Astrocyte (in vitro differentiated cells and primary cell): ENCODE results near the gene DNAJC18. TPM values are rescaled to one million over a fixed set of nuclear protein-coding genes. Genes with fewer than 3 reads are reported as not detected.

Experiments
- DNase-seq: peaks from one replicate; pipeline ENCODE4 v3.0.0-alpha.2; 2010; ENCODE audit warnings: low read depth
- FAIRE-seq: peaks from 2 replicates; lab custom pipeline; 2011; peaks lifted over from hg19 to GRCh38; lab: Jason Lieb, UNC
- H2AFZ ChIP-seq: 2 replicates; pipeline ENCODE4 v1.6.0; 2012; ENCODE audit warnings: low read depth, low read length, inconsistent platforms
- H3K27ac ChIP-seq: 2 replicates; pipeline ENCODE4 v1.5.1; 2011; ENCODE audit warnings: low read depth, low read length, inconsistent platforms
- H3K27me3 ChIP-seq: 2 replicates; pipeline ENCODE4 v1.6.0; 2011; ENCODE audit warnings: low read length, inconsistent platforms; ENCODE audit not compliant: insufficient read depth
- H3K36me3 ChIP-seq: 2 replicates; pipeline ENCODE4 v1.5.1; 2011; ENCODE audit warnings: low read length, inconsistent platforms; ENCODE audit not compliant: insufficient read depth
- H3K4me1 ChIP-seq: 2 replicates; pipeline ENCODE4 v1.5.1; 2011; ENCODE audit warnings: low read length, inconsistent platforms; ENCODE audit not compliant: insufficient read depth
- H3K4me2 ChIP-seq: 2 replicates; pipeline ENCODE4 v1.6.0; 2012; ENCODE audit warnings: low read length, inconsistent platforms
- H3K4me3 ChIP-seq: 2 replicates; pipeline ENCODE4 v1.5.1; 2011; ENCODE audit warnings: low read depth, mild to moderate bottlenecking, low read length, inconsistent platforms; ENCODE audit not compliant: insufficient read depth
- H3K79me2 ChIP-seq: 2 replicates; pipeline ENCODE4 v1.6.0; 2012; ENCODE audit warnings: mild to moderate bottlenecking, low read length, inconsistent platforms; ENCODE audit not compliant: insufficient read depth
- H3K9ac ChIP-seq: 2 replicates; pipeline ENCODE4 v1.6.0; 2012; ENCODE audit warnings: mild to moderate bottlenecking, low read length, inconsistent platforms
- H3K9me3 ChIP-seq: 2 replicates; pipeline ENCODE4 v1.5.1; 2012; ENCODE audit warnings: low read depth, mild to moderate bottlenecking, low read length, inconsistent platforms; ENCODE audit not compliant: insufficient read depth
- H4K20me1 ChIP-seq: 2 replicates; pipeline ENCODE4 v1.6.0; 2012; ENCODE audit warnings: low read length, inconsistent platforms; ENCODE audit not compliant: insufficient read depth
- H3K27ac Mint-ChIP-seq: one replicate; pipeline ENCODE4 v1.8.0; 2021; ENCODE audit warnings: mild to moderate bottlenecking, mixed read lengths; ENCODE audit not compliant: unreplicated experiment
- H3K27me3 Mint-ChIP-seq: one replicate; pipeline ENCODE4 v1.8.0; 2021; ENCODE audit warnings: low read depth, mixed read lengths; ENCODE audit not compliant: unreplicated experiment
- H3K36me3 Mint-ChIP-seq: one replicate; pipeline ENCODE4 v1.8.0; 2021; ENCODE audit warnings: low read depth, mixed read lengths; ENCODE audit not compliant: unreplicated experiment
- H3K4me1 Mint-ChIP-seq: one replicate; pipeline ENCODE4 v1.8.0; 2021; ENCODE audit warnings: low read depth, mixed read lengths; ENCODE audit not compliant: unreplicated experiment
- H3K4me3 Mint-ChIP-seq: one replicate; pipeline ENCODE4 v1.8.0; 2021; ENCODE audit warnings: mild to moderate bottlenecking, moderate library complexity, mixed read lengths; ENCODE audit not compliant: unreplicated experiment
- H3K9me3 Mint-ChIP-seq: one replicate; pipeline ENCODE4 v1.8.0; 2021; ENCODE audit warnings: mild to moderate bottlenecking, mixed read lengths; ENCODE audit not compliant: unreplicated experiment
- EZH2 ChIP-seq: IDR thresholded peaks from 2 replicates; pipeline ENCODE4 v1.6.1; 2012; ENCODE audit warnings: mild to moderate bottlenecking, low read length, inconsistent platforms; ENCODE audit not compliant: insufficient read depth
- total RNA-seq: library from RNA; stranded (reverse); gene quantifications from 2 replicates; pipeline ENCODE4 v1.2.1, GENCODE V29; 2021
- TF ChIP-seq, protein P1 (sequence below): IDR thresholded peaks from 2 replicates; pipeline ENCODE4 v1.5.1; 2011; ENCODE audit warnings: low read depth, mild to moderate bottlenecking, inconsistent platforms, low read length, moderate library complexity; ENCODE audit not compliant: insufficient read depth

DNAJC18 gene
- total RNA-seq, 1 donor from 2014 or later: 18.8 TPM

DNA sequence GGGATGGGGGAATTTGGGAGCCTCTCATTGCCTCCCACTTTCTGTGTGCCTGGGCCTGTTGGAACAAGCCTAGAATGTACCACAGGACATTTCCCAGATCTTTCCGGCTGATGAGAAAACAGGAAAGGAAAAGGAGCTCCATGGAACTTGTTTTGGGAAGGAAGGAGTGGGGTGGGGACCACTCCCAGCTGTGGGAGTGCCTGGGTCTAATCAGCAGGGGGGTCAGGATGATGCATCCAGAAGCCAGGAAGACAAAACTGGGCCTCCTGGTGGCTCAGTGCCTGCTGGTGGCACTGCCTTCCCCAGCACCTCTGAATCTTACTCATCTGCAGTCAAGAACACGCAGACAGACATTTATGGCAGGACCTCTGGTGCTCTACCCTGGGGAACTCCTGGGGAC, 34.2 kb upstream of the DNAJC18 start:
- TF ChIP-seq, protein P1, sequence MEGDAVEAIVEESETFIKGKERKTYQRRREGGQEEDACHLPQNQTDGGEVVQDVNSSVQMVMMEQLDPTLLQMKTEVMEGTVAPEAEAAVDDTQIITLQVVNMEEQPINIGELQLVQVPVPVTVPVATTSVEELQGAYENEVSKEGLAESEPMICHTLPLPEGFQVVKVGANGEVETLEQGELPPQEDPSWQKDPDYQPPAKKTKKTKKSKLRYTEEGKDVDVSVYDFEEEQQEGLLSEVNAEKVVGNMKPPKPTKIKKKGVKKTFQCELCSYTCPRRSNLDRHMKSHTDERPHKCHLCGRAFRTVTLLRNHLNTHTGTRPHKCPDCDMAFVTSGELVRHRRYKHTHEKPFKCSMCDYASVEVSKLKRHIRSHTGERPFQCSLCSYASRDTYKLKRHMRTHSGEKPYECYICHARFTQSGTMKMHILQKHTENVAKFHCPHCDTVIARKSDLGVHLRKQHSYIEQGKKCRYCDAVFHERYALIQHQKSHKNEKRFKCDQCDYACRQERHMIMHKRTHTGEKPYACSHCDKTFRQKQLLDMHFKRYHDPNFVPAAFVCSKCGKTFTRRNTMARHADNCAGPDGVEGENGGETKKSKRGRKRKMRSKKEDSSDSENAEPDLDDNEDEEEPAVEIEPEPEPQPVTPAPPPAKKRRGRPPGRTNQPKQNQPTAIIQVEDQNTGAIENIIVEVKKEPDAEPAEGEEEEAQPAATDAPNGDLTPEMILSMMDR: no peak
- TF ChIP-seq EZH2: no peak
- FAIRE-seq (no peak), DNase-seq (no peak)
- Histone ChIP-seq H3K4me1 (peaks cover 4% of the 10 kb centered on the region), H3K4me2 (no peak overlapping the region), H3K4me3 (no peak overlapping the region), H3K9ac (no peak overlapping the region), H3K9me3 (no peaks in the 10 kb centered on the region), H3K36me3 (peaks cover 6% of the 10 kb centered on the region), H3K27me3 (no peaks in the 10 kb centered on the region), H3K27ac (no peak overlapping the region), H2AFZ (no peak overlapping the region), H3K79me2 (no peaks in the 10 kb centered on the region), H4K20me1 (no peaks in the 10 kb centered on the region)
- Mint-ChIP-seq H3K4me1 (peaks cover 13% of the 10 kb centered on the region), H3K36me3 (no peaks in the 10 kb centered on the region), H3K9me3 (no peaks in the 10 kb centered on the region), H3K27me3 (peaks cover 45% of the 10 kb centered on the region), H3K27ac (peak overlapping the region; percentile 41), H3K4me3 (no peak overlapping the region)

DNA sequence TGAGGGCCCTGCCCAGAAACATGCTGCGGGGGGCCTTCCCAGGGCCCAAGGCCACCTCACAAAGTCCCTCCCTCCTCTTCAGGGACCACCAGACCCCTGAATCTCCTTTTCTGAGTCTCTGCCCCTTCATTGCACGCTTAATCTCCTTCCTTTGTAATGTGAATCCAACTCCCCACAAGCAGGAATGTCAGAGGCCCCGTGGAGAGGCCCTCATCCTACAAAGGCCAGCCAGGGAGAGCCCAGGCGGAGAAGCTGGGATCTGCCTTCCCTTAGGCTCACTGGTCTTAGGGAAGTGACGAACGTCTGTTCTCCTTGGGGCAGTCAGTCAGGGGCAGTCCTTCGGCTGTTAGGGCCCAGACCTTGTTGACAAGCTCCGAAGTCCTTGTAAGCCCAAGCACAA, 33.8 kb upstream of the DNAJC18 start:
- H3K27me3 ChIP-seq: no peaks in the 10 kb centered on the region
- no peak overlapping the region for H3K9ac ChIP-seq
- FAIRE-seq (no peak), DNase-seq (no peak)
- H3K27ac Mint-ChIP-seq: peak overlapping the region; percentile 53
- no peak overlapping the region for H3K4me2 ChIP-seq
- H4K20me1 ChIP-seq: no peaks in the 10 kb centered on the region
- no peak overlapping the region for H3K4me3 Mint-ChIP-seq
- no peaks in the 10 kb centered on the region for H3K9me3 Mint-ChIP-seq
- TF ChIP-seq, protein P1: no peak
- TF ChIP-seq EZH2: no peak
- no peak overlapping the region for H3K27ac ChIP-seq
- no peak overlapping the region for H2AFZ ChIP-seq
- no peaks in the 10 kb centered on the region for H3K9me3 ChIP-seq
- H3K4me3 ChIP-seq: no peak overlapping the region
- H3K36me3 Mint-ChIP-seq: no peaks in the 10 kb centered on the region
- peaks cover 6% of the 10 kb centered on the region for H3K36me3 ChIP-seq
- no peaks in the 10 kb centered on the region for H3K79me2 ChIP-seq
- peaks cover 17% of the 10 kb centered on the region for H3K4me1 Mint-ChIP-seq
- peaks cover 41% of the 10 kb centered on the region for H3K27me3 Mint-ChIP-seq
- peaks cover 4% of the 10 kb centered on the region for H3K4me1 ChIP-seq

DNA sequence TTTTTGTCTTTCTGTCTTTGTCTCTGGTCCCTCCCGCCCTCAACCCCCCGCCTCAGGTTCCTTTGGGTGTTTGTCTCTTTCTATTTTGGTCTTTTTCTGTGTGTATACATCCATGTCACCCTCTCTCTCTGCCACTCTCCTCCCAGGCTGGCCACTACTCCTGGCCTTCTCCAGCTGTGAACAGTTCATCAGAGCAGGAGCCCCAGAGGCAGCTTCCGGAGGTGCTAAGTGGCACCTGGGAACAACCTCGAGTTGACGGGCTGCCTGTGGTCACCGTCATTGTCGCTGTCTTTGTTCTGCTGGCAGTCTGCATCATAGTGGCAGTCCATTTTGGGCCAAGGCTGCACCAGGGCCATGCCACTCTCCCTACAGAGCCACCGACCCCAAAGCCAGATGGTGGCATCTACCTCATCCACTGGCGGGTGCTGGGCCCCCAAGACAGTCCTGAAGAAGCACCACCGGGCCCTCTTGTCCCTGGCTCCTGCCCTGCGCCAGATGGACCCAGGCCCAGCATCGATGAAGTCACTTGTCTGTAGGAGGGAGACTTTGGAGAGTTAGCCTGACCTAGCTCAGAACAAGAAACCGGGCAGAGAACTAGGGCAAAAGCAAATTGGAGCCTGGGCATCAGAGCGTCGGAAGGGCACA, 33.2 kb upstream of the DNAJC18 start:
- H2AFZ ChIP-seq: no peak overlapping the region
- no peak overlapping the region for H3K4me3 ChIP-seq
- DNase-seq: no peak
- Mint-ChIP-seq H3K36me3 (no peaks in the 10 kb centered on the region), H3K4me3 (no peak overlapping the region), H3K27ac (no peak overlapping the region), H3K9me3 (no peaks in the 10 kb centered on the region), H3K4me1 (peaks cover 17% of the 10 kb centered on the region), H3K27me3 (peaks cover 35% of the 10 kb centered on the region)
- TF ChIP-seq EZH2: no peak
- TF ChIP-seq, protein P1: no peak
- no peak overlapping the region for H3K27ac ChIP-seq
- FAIRE-seq: no peak
- no peak overlapping the region for H3K9ac ChIP-seq
- H3K4me1 ChIP-seq: peaks cover 4% of the 10 kb centered on the region
- no peaks in the 10 kb centered on the region for H4K20me1 ChIP-seq
- no peaks in the 10 kb centered on the region for H3K9me3 ChIP-seq
- H3K4me2 ChIP-seq: no peak overlapping the region
- H3K27me3 ChIP-seq: no peaks in the 10 kb centered on the region
- no peaks in the 10 kb centered on the region for H3K79me2 ChIP-seq
- peaks cover 6% of the 10 kb centered on the region for H3K36me3 ChIP-seq
